ENCODE results near the gene CACNA1A. TPM values are rescaled to one million over a fixed set of nuclear protein-coding genes. Genes with fewer than 3 reads are reported as not detected.
A peak's percentile ranks its signal among the peaks of the same experiment; 100 is the strongest.
"Not testable (repeated sequence)": the region's sequence is repeated elsewhere in the genome, so short reads cannot be mapped to it uniquely, and the experiment has no call there.

Gene CACNA1A
- polyA plus RNA-seq, 4 donors = 1.4 to 5.3 (median 2.4) TPM

DNA sequence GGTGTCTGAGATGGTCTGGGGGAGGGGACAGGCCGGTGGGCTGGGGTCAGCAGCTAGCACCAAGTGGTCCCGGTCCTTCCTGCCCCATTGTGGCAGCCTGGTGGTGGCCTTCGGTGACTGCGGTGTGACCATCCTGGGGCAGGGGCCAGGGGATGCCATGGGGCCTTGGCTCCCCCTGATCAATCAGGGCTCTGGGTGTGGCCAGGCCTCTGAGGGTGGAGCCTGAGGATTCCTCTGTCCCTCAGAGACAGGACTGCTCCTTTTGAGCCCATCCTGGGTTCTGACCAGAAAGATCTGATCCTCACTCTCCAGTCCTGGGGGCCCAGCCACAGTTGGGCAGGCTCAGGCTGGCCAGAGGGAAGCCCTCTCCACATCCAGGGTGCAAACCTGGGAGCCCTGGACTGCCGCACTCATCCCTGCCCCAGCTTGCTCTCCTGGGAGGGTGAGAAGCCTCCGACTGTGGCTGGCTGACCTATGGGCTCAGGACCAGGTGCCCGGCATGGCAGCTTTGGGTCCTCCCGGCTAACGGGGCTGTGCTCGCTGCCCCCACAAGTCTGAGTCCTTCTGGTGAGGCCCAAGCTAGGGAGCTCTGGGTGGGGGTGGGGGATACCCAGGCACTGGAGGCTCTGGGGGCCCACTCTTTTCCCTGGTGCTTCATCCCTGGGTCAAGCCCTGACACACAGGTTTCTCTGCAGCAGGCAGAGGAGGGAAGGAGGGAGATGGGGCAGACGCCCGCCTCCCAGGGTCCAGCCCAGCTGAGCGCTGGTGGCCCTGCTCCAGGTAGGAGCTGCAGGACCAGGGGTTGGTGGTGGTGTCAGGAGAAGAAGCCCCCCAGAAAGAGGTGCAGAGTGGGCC, 296.6 kb downstream of the CACNA1A start:
- DNase-seq (ENCODE audit: low read depth in 4 of 4, low spot score in 3 of 4) = no peak

DNA sequence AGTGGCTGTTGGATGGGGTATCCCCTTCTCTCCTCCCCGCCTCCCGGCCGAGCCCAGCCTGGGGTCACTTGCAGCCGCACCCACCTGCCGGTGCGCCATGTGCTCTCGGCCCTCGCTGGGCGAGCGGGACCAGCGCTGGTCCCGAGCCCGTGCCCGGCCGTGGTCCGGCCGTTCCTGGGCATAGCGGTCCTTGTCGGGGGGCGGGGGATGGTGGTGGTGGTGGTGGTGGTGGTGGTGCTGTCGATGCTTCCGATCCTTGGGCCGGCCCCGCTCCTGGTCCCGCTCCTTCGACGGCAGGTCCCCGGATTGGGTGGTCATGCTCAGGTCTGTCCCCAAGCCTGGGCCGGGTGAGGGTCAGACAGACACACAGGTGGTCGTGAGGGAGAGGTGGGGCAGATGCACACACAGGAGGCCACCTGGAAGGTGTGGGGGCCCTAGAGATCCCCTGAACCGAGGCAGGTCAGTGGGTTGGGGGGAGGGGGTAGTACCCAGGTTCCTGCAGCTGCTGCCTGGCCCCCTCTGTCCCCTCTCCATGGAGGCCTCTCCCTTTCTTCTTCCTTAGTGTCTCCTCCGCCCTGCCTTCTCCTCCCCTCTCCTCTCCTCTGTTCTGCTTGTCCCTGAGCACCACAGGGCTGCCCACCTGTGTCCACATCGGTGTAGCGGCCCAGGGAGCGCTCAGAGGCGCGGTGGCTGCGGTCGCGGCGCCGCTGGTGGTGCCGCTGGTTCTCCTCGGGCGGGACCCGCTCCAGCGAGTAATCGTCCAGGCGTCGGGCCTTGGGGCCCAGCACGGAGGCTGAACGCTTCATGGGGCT, 297.4 kb downstream of the CACNA1A start:
- DNase-seq (ENCODE audit: low read depth in 4 of 4, low spot score in 3 of 4) = no peak

- peak; percentile 73 to 85 (median 76) for DNase-seq (ENCODE audit: low read depth in 4 of 4, low spot score in 3 of 4)
Observed at GRCh38 chr19:13207846-13208671, 298.2 kb downstream of the CACNA1A start.

DNA sequence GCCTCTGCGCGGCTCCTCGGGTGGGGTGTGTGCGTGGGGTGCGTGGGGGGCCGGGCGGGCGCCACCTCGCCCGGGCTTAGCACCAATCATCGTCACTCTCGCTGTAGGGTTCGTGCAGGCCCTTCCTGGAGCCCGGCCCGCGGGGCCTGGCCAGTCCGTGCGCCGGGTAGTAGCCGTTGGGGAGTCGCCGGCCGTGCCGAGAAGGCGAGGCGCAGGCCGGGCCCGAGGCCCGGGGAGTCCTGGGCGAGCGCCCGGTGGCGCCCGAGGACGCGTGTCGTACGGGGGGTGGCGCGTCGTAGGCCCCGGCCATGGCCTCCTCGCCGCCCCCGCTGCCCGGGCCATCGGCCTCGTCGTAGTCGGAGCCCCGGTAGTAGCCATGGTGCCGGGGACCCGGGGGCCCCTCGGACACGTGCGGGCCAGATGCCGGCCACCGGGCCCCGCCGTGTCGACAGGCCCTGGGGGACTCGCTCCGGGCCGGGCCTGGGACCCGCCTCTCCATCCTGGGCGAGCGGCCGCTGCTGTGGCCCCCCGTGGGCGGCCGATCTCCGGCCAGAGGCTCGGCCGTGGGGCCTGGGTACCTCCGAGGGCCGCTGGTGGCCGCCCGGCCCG, 298.9 kb downstream of the CACNA1A start:
- no peak for DNase-seq (ENCODE audit: low read depth in 4 of 4, low spot score in 3 of 4)

GRCh38 chr19:13206587-13206986, 299.7 kb downstream of the CACNA1A start:
- DNase-seq (ENCODE audit: low read depth in 4 of 4, low spot score in 3 of 4) = no peak

DNA sequence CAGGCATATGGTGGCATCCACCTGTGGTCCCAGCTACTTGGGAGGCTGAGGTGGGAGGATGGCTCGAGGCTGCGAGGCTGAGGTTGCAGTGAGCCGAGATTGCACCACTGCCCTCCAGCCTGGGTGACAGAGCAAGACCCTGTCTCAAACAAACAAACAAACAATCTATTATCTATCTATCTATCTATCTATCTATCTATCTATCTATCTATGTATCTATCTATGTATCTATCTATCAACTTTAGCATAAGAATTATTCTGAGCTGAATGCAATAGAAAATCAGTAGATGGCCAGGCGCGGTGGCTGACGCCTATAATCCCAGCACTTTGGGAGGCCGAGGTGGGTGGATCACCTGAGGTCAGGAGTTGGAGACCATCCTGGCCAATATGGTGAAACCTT, 304.2 kb downstream of the CACNA1A start:
- not testable (repeated sequence) for DNase-seq (ENCODE audit: low read depth in 4 of 4, low spot score in 3 of 4)

GRCh38 chr19:13198634-13199033, 307.6 kb downstream of the CACNA1A start:
- DNase-seq (ENCODE audit: low read depth in 4 of 4, low spot score in 3 of 4) = no peak

DNA sequence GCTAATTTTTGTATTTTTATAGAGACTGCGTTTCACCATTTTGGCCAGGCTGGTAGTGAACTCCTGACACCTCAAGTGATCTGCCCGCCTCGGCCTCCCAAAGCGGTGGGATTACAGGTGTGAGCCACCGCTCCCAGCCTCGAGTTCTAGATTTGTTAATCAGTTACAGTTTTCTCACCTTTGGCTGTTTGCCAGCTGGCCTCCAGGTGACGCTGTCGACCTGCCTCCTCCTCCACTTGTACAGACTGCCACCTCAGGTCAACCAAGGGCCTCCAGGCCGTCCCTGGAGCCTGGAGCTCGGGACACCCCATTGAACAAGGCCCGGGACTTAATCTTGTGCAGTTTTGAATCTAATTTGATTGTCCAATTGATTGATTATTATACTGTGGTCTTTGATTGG, 310.6 kb downstream of the CACNA1A start:
- no peak for DNase-seq (ENCODE audit: low read depth in 4 of 4, low spot score in 3 of 4)

- no peak for DNase-seq (ENCODE audit: low read depth in 4 of 4, low spot score in 3 of 4)
Observed at GRCh38 chr19:13190781-13191540, 315.3 kb downstream of the CACNA1A start.

GRCh38 chr19:13189600-13189999, 316.7 kb downstream of the CACNA1A start:
- no peak for DNase-seq (ENCODE audit: low read depth in 4 of 4, low spot score in 3 of 4)

DNA sequence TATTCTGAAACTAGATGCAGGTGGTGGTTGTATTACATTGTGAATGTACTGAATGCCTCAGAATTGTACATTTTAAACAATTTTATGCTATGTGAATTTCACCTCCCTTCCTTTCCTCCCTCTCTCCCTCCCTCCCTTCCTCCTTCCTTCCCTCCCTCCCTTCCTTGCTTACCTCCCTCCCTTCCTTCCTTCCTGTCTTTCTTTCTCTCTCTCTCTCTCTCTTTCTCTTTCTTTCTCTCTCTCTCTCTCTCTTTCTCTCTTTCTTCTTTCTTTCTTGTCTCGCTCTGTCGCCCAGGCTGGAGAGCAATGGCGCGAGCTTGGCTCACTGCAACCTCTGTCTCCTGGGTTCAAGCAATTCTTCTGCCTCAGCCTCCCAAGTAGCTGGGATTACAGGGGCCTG, 318.9 kb downstream of the CACNA1A start:
- DNase-seq (ENCODE audit: low read depth in 4 of 4, low spot score in 3 of 4) = no peak

DNA sequence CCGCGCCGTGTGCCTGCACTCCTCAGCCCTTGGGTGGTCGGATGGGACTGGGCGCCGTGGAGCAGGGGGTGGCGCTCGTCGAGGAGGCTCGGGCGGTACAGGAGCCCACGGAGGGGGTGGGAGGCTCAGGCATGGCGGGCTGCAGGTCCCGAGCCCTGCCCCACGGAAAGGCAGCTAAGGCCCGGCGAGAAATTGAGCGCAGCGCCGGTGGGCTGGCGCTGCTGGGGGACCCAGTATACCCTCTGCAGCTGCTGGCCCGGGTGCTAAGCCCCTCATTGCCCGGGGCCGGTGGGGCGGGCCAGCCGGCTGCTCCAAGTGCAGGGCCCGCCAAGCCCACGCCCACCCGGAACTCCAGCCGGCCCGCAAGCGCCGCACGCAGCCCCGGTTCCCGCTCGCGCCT, 319.6 kb downstream of the CACNA1A start:
- not testable (repeated sequence) for DNase-seq (ENCODE audit: low read depth in 4 of 4, low spot score in 3 of 4)

GRCh38 chr19:13185763-13186657, 320.3 kb downstream of the CACNA1A start:
- not testable (repeated sequence) for DNase-seq (ENCODE audit: low read depth in 4 of 4, low spot score in 3 of 4)

DNA sequence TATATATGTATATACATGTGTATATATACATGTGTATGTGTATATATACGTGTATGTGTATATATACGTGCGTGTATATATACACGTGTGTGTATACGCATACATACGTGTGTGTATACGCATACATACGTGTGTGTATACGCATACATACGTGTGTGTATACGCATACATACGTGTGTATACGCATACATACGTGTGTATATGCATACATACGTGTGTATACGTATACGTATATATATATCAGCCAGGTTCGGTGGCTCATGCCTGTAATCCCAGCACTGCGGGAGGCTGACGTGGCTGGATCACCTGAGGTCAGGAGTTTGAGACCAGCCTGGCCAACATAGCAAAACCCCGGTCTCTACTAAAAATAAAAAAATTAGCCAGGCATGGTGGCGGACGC, 321.4 kb downstream of the CACNA1A start:
- not testable (repeated sequence) for DNase-seq (ENCODE audit: low read depth in 4 of 4, low spot score in 3 of 4)

DNA sequence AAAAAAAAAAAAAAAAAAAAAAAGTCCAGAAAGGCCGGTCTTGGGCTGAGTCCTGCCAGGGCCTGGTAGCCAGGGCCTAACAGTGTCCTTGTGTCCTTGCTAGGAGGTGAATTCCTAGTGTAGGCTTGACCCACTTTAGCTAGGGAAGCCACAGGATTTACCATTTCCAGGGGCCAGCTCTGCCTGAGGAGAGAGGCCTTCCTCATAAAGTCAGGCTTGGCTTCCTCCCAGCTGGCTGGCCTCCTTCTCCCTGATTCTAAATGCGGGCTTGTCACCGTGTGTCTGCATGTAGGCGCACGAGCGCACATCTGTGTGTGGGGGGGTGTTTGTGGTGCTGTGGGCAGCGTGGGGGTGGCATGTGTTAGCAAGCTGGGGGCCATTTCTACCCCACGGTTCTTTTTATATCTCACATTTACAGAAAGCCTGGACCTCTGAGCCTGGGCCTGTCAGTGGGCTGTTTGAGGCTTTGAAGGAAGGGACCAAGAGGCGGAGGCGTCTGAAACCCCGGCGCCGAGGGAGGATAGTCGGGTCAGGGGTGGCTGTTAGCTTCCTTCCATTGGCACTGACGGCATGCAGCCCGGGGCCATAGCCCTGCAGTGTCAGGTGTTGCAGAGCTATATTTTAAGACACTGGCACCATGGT, 324.4 kb downstream of the CACNA1A start:
- DNase-seq (ENCODE audit: low read depth in 4 of 4, low spot score in 3 of 4) = no peak

- DNase-seq (ENCODE audit: low read depth in 4 of 4, low spot score in 3 of 4) = not testable (repeated sequence)
Observed at GRCh38 chr19:13178291-13178690, 328.0 kb downstream of the CACNA1A start.

GRCh38 chr19:13177584-13177983, 328.7 kb downstream of the CACNA1A start:
- not testable (repeated sequence) for DNase-seq (ENCODE audit: low read depth in 4 of 4, low spot score in 3 of 4)

DNA sequence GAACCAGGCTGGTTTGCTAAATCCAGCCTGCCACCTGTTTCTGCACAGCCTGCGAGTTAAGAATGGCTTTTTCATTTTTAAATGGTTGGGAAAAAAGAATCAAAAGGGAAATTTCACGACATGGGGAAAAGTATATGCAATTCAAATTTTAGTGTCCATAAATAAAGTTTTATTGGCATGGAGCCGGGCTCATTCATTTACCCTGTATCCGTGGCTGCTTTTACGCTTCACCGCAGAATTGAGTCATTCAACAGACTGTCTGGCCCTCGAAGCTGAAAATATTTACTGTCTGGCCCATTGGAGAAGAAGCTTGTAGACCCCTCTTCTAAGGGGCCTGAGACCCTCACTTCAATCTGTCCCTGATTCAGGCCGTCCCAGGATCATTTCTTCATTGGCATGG, 329.9 kb downstream of the CACNA1A start:
- DNase-seq (ENCODE audit: low read depth in 4 of 4, low spot score in 3 of 4) = no peak

Measured in left renal pelvis (tissue), 4 donors.